Activated CD8-positive, alpha-beta T cell treated with anti-CD3 and anti-CD28 coated beads for 36 hours (primary cell): ENCODE measurements around the gene HAVCR2. TPM values are rescaled to one million over a fixed set of nuclear protein-coding genes. Genes with fewer than 3 reads are reported as not detected.

Experiments used
- ATAC-seq: fragments of 200-7000 bp; cut with Tn5 transposase; one replicate; pipeline ENCODE4 v1.10.0; 2021; ENCODE audit warnings: mild to moderate bottlenecking, moderate library complexity
- CTCF ChIA-PET: fragments of 350-600 bp; sonication (Branson Sonifier 250); formaldehyde crosslinking; loops from one replicate; lab custom pipeline; 2021; ENCODE audit warnings: antibody characterized with exemption; lab: Charles Lee
- POLR2A ChIA-PET: fragments of 350-600 bp; sonication (Branson Sonifier 250); formaldehyde crosslinking; loops from one replicate; lab custom pipeline; 2021; ENCODE audit warnings: antibody characterized with exemption; lab: Charles Lee
- DNase-seq: peaks from one replicate; pipeline ENCODE4 v3.0.0-alpha.2; 2020
- H3K27ac Mint-ChIP-seq: one replicate; pipeline ENCODE4 v1.8.0; 2021; ENCODE audit warnings: mild to moderate bottlenecking, mixed read lengths
- H3K27me3 Mint-ChIP-seq: one replicate; pipeline ENCODE4 v1.8.0; 2021; ENCODE audit warnings: mixed read lengths
- H3K36me3 Mint-ChIP-seq: one replicate; pipeline ENCODE4 v1.8.0; 2021; ENCODE audit warnings: low read depth, mixed read lengths
- H3K4me1 Mint-ChIP-seq: one replicate; pipeline ENCODE4 v1.8.0; 2021; ENCODE audit warnings: low read depth, mixed read lengths
- H3K4me3 Mint-ChIP-seq: one replicate; pipeline ENCODE4 v1.8.0; 2021; ENCODE audit warnings: mild to moderate bottlenecking, moderate library complexity, mixed read lengths
- H3K9me3 Mint-ChIP-seq: one replicate; pipeline ENCODE4 v1.8.0; 2021; ENCODE audit warnings: mixed read lengths
- CTCF ChIP-seq: fragments of 200-600 bp; IDR thresholded peaks from one replicate; pipeline ENCODE4 v1.8.0; 2022; ENCODE audit warnings: antibody characterized with exemption, mild to moderate bottlenecking
- intact Hi-C: fragments of 100-400 bp; cut with micrococcal nuclease; formaldehyde crosslinking; loops from one replicate; pipeline ENCODE4 v1.10.0; 2022
- total RNA-seq, 2 experiments: library from RNA; stranded (reverse); gene quantifications; one replicate each; pipeline ENCODE4 v1.2.3, GENCODE V29; 2021

The HAVCR2 gene
- total RNA-seq, 2 experiments from 2014 or later, result 28.7 to 34.6 TPM

GRCh38 chr5:157086751-157087359 lies 22.0 kb downstream of the HAVCR2 start:
- peaks cover 4% of the 10 kb centered on the region for H3K4me1 Mint-ChIP-seq
- ChIA-PET CTCF (interaction anchor here (2.3 kb wide), 1 partner anchor 11 kb away, joined by 5 read pairs; no protein-coding TSS in a partner anchor), POLR2A (interaction anchor here (0.9 kb wide), 1 partner anchor 13 kb away, joined by 3 read pairs; no protein-coding TSS in a partner anchor)
- DNase-seq (no peak), ATAC-seq (no peak)
- no peak overlapping the region for H3K4me3 Mint-ChIP-seq
- no peak overlapping the region for H3K27ac Mint-ChIP-seq
- peaks cover 36% of the 10 kb centered on the region for H3K36me3 Mint-ChIP-seq
- no peaks in the 10 kb centered on the region for H3K27me3 Mint-ChIP-seq
- intact Hi-C loops, result no loop called here
- TF ChIP-seq CTCF, result no peak
- H3K9me3 Mint-ChIP-seq, result no peaks in the 10 kb centered on the region

GRCh38 chr5:157085930-157086329 lies 22.9 kb downstream of the HAVCR2 start:
- Mint-ChIP-seq H3K4me1 (peaks cover 4% of the 10 kb centered on the region), H3K9me3 (no peaks in the 10 kb centered on the region), H3K36me3 (peaks cover 28% of the 10 kb centered on the region), H3K27ac (no peak overlapping the region), H3K4me3 (no peak overlapping the region), H3K27me3 (no peaks in the 10 kb centered on the region)
- CTCF ChIA-PET, result interaction anchor here (2.3 kb wide), 1 partner anchor 10 kb away, joined by 5 read pairs; no protein-coding TSS in a partner anchor
- no peak for ATAC-seq
- POLR2A ChIA-PET, result no interaction called here
- intact Hi-C loops, result no loop called here
- DNase-seq, result no peak
- no peak for TF ChIP-seq CTCF

GRCh38 chr5:157080286-157080685 lies 28.6 kb downstream of the HAVCR2 start:
- DNase-seq, result no peak
- no peak for TF ChIP-seq CTCF
- Mint-ChIP-seq H3K27me3 (no peaks in the 10 kb centered on the region), H3K36me3 (peaks cover 5% of the 10 kb centered on the region), H3K27ac (no peak overlapping the region), H3K9me3 (peaks cover 2% of the 10 kb centered on the region), H3K4me3 (no peak overlapping the region), H3K4me1 (peaks cover 6% of the 10 kb centered on the region)
- ChIA-PET POLR2A (interaction anchor here (0.9 kb wide), 1 partner anchor 11 kb away, joined by 5 read pairs; no protein-coding TSS in a partner anchor), CTCF (no interaction called here)
- no peak for ATAC-seq
- intact Hi-C loops, result no loop called here

GRCh38 chr5:157076558-157076957 lies 32.3 kb downstream of the HAVCR2 start:
- intact Hi-C loops, result no loop called here
- Mint-ChIP-seq H3K27ac (no peak overlapping the region), H3K9me3 (peaks cover 2% of the 10 kb centered on the region), H3K27me3 (no peaks in the 10 kb centered on the region), H3K36me3 (no peaks in the 10 kb centered on the region), H3K4me1 (peaks cover 30% of the 10 kb centered on the region), H3K4me3 (no peak overlapping the region)
- peak; percentile 43 for DNase-seq
- ChIA-PET CTCF (interaction anchor here (1.5 kb wide), 1 partner anchor 10 kb away, joined by 5 read pairs; no protein-coding TSS in a partner anchor), POLR2A (interaction anchor here (1.2 to 1.3 kb wide), 2 partner anchors 65 to 118 kb away, joined by 3 read pairs; no protein-coding TSS in a partner anchor)
- no peak for TF ChIP-seq CTCF
- ATAC-seq, result peak; percentile 37

GRCh38 chr5:157072508-157072907 lies 36.3 kb downstream of the HAVCR2 start:
- Mint-ChIP-seq H3K9me3 (peaks cover 2% of the 10 kb centered on the region), H3K4me3 (no peak overlapping the region), H3K27ac (peak overlapping the region; percentile 12), H3K36me3 (no peaks in the 10 kb centered on the region), H3K4me1 (peaks cover 30% of the 10 kb centered on the region), H3K27me3 (no peaks in the 10 kb centered on the region)
- ATAC-seq, result peak; percentile 74
- intact Hi-C loops, result loop anchor here (2.0 to 5.0 kb wide), 2 partner anchors 45 to 60 kb away; no protein-coding TSS in a partner anchor
- peak; percentile 67 for DNase-seq
- CTCF ChIA-PET, result interaction anchor here (1.3 kb wide), 1 partner anchor 32 kb away, joined by 3 read pairs; no protein-coding TSS in a partner anchor
- POLR2A ChIA-PET, result interaction anchor here (1.5 kb wide), 1 partner anchor 18 kb away, joined by 3 read pairs; no protein-coding TSS in a partner anchor
- no peak for TF ChIP-seq CTCF
